ENCODE results near the gene MAN1B1.
"Not testable (repeated sequence)": the region's sequence is repeated elsewhere in the genome, so short reads cannot be mapped to it uniquely, and the experiment has no call there.

Gene MAN1B1

GRCh38 chr9:137130176-137130755, 43.5 kb downstream of the MAN1B1 start:
- DNase-seq = no peak

GRCh38 chr9:137134191-137134590, 47.4 kb downstream of the MAN1B1 start:
- DNase-seq = no peak

- not testable (repeated sequence) for DNase-seq
These were observed 48.4 kb downstream of the MAN1B1 start for GRCh38 chr9:137135154-137135553.

GRCh38 chr9:137136261-137136880, 49.6 kb downstream of the MAN1B1 start:
- no peak for DNase-seq

GRCh38 chr9:137136881-137137607, 50.3 kb downstream of the MAN1B1 start:
- DNase-seq = no peak

GRCh38 chr9:137138058-137138721, 51.4 kb downstream of the MAN1B1 start:
- DNase-seq = no peak

GRCh38 chr9:137138722-137139467, 52.1 kb downstream of the MAN1B1 start, which contains the start of gene GRIN1:
GRIN1 (plus strand) TSS chr9:137139154; CDS start chr9:137139487, 333 bp downstream.
- DNase-seq = no peak

- no peak for DNase-seq
These were observed 52.8 kb downstream of the MAN1B1 start for GRCh38 chr9:137139468-137140150.

- DNase-seq = no peak
These were observed 53.6 kb downstream of the MAN1B1 start for GRCh38 chr9:137140151-137141012.

GRCh38 chr9:137141050-137141810, 54.4 kb downstream of the MAN1B1 start:
- no peak for DNase-seq

GRCh38 chr9:137141976-137142936, 55.5 kb downstream of the MAN1B1 start:
- DNase-seq = no peak

GRCh38 chr9:137143459-137143858, 56.7 kb downstream of the MAN1B1 start:
- no peak for DNase-seq

GRCh38 chr9:137145731-137146526, 59.1 kb downstream of the MAN1B1 start:
- no peak for DNase-seq

- DNase-seq = no peak
These were observed 59.7 kb downstream of the MAN1B1 start for GRCh38 chr9:137146527-137146918.

- DNase-seq = no peak
These were observed 60.5 kb downstream of the MAN1B1 start for GRCh38 chr9:137147091-137147792.

GRCh38 chr9:137147793-137148160, 61.0 kb downstream of the MAN1B1 start:
- no peak for DNase-seq

GRCh38 chr9:137148242-137148641, 61.5 kb downstream of the MAN1B1 start:
- no peak for DNase-seq

- no peak for DNase-seq
These were observed 61.9 kb downstream of the MAN1B1 start for GRCh38 chr9:137148661-137149060.

Data from NK-92 treated with Interleukin-12 subunit alpha and Interleukin-12 subunit beta, amount 100 ng/mL, for 24 hours (cell line).